K562 (cell line): ENCODE results near the gene RRAD. TPM values are rescaled to one million over a fixed set of nuclear protein-coding genes. Genes with fewer than 3 reads are reported as not detected.

ENCODE experiments used
- HMGN3 ChIP-seq: IDR thresholded peaks from 2 replicates; pipeline ENCODE4 v1.6.1; 2011; ENCODE audit warnings: borderline replicate concordance, low read depth, mild to moderate bottlenecking, mixed read lengths, low read length; ENCODE audit not compliant: insufficient read length; ENCODE audit errors: extremely low read depth
- KDM1A ChIP-seq, 2 experiments: fragments of 450-650 bp; IDR thresholded peaks; 2 replicates each; pipeline ENCODE4 v1.6.1; 2016; ENCODE audit warnings: mild to moderate bottlenecking in 2 of 2
- POLR3A ChIP-seq: IDR thresholded peaks from 2 replicates; pipeline ENCODE4 v1.6.1; 2011; ENCODE audit warnings: borderline replicate concordance, mild to moderate bottlenecking, moderate library complexity; ENCODE audit not compliant: insufficient read length, insufficient read depth; ENCODE audit errors: extremely low read depth
- RAD51 ChIP-seq: fragments of 450-650 bp; IDR thresholded peaks from 2 replicates; pipeline ENCODE4 v1.7.1; 2016; ENCODE audit warnings: low read depth, mild to moderate bottlenecking, borderline replicate concordance
- REST ChIP-seq, 2 experiments: fragments of 450-650 bp; formaldehyde crosslinking in 1 of 2; IDR thresholded peaks; 2 replicates each; pipeline versions ENCODE4 v1.4.0 to v1.6.1; 2014 to 2020; ENCODE audit warnings: mild to moderate bottlenecking in 2 of 2, borderline replicate concordance in 1 of 2, low read depth in 1 of 2
- polyA plus RNA-seq, 8 experiments: library from polyadenylated mRNA; depleted of rRNA in 4 of 8; stranded (reverse) in 5 of 8; unstranded in 3 of 8; fragments of >200 nt; fragmentation: Nextera tagmentation in 2 of 8; fragmentation: Illumina TruSeq in 1 of 8; extraction: Ambion mirVana in 2 of 8; extraction: Trizol in 1 of 8; gene quantifications; 2 replicates each; pipeline versions ENCODE4 v1.2.1 to v1.2.3, GENCODE V29; 2011 to 2014; ENCODE audit warnings: inconsistent platforms in 1 of 8, missing spikeins in 1 of 8
- total RNA-seq, 7 experiments: library from RNA; depleted of rRNA in 6 of 7; stranded (reverse); fragments of >200 nt in 6 of 7; fragmentation: Illumina TruSeq in 2 of 7; extraction: Trizol in 2 of 7; gene quantifications; 2 replicates each; pipeline versions ENCODE4 v1.2.1 to v1.2.3, GENCODE V29; 2011 to 2021; ENCODE audit warnings: low replicate concordance in 1 of 7
- TF ChIP-seq, protein P1 (sequence below): fragments of 450-650 bp; IDR thresholded peaks from 2 replicates; pipeline ENCODE4 v1.7.0; 2016; ENCODE audit warnings: borderline replicate concordance

Gene RRAD
- total and polyA plus RNA-seq, 9 of the 15 experiments (the other 6 are each of a cell fraction or from before 2014, with no cell fraction given): 0.09 to 0.20 (median 0.13) TPM; not detected in 5

GRCh38 chr16:66900721-66901441 is 24.5 kb downstream of the RRAD start (continued):
- TF ChIP-seq, protein P1, sequence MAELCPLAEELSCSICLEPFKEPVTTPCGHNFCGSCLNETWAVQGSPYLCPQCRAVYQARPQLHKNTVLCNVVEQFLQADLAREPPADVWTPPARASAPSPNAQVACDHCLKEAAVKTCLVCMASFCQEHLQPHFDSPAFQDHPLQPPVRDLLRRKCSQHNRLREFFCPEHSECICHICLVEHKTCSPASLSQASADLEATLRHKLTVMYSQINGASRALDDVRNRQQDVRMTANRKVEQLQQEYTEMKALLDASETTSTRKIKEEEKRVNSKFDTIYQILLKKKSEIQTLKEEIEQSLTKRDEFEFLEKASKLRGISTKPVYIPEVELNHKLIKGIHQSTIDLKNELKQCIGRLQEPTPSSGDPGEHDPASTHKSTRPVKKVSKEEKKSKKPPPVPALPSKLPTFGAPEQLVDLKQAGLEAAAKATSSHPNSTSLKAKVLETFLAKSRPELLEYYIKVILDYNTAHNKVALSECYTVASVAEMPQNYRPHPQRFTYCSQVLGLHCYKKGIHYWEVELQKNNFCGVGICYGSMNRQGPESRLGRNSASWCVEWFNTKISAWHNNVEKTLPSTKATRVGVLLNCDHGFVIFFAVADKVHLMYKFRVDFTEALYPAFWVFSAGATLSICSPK: no peak
- peak; percentile 77 for TF ChIP-seq REST (IDR thresholded peaks at IDR 0.05; ENCODE audit: borderline replicate concordance)
- TF ChIP-seq REST (CRISPR knock-in tag; IDR thresholded peaks at IDR 0.05; ENCODE audit: low read depth): no peak
- no peak for TF ChIP-seq HMGN3
- TF ChIP-seq POLR3A: no peak
- no peak for TF ChIP-seq RAD51
- TF ChIP-seq KDM1A (IDR thresholded peaks at IDR 0.05): no peak
- TF ChIP-seq, all 486 proteins: peak for 19
